GM18951 (cell line): ENCODE measurements around the gene GRXCR1.

Experiments used
- POLR2A ChIP-seq: IDR thresholded peaks from 4 replicates; pipeline ENCODE4 v1.6.1; 2011; ENCODE audit warnings: mild to moderate bottlenecking; ENCODE audit not compliant: insufficient read length, insufficient read depth; ENCODE audit errors: extremely low read depth
- in situ Hi-C: fragments of 300-500 bp; cut with MboI; formaldehyde crosslinking; loops from one replicate; pipeline ENCODE4 v1.12.0; 2022; ENCODE audit warnings: low sequenced_read_pairs, mixed read lengths, inconsistent platforms; ENCODE audit not compliant: unreplicated experiment

The GRXCR1 gene

GRCh38 chr4:42892413-42892812 lies at the start of gene GRXCR1:
Gene GRXCR1, plus strand, starts transcription at chr4:42892713. Its CDS starts 554 bp downstream, at chr4:42893267.
- TF ChIP-seq POLR2A: no peak
- in situ Hi-C loops: no loop called here

GRCh38 chr4:42843694-42844093 lies 48.8 kb upstream of the GRXCR1 start:
- no peak for TF ChIP-seq POLR2A
- in situ Hi-C loops: no loop called here

- TF ChIP-seq POLR2A: no peak
- in situ Hi-C loops: no loop called here
These were observed 48.0 kb upstream of the GRXCR1 start for GRCh38 chr4:42844422-42845070.

GRCh38 chr4:42845586-42845985 lies 46.9 kb upstream of the GRXCR1 start:
- in situ Hi-C loops: no loop called here
- no peak for TF ChIP-seq POLR2A

GRCh38 chr4:42855779-42856178 lies 36.7 kb upstream of the GRXCR1 start:
- in situ Hi-C loops: loop anchor here (25.0 kb wide), 2 partner anchors 293 to 468 kb away; partner anchors contain the start of gene SHISA3
- TF ChIP-seq POLR2A: no peak

- TF ChIP-seq POLR2A: no peak
- in situ Hi-C loops: loop anchor here (25.0 kb wide), 2 partner anchors 303 to 478 kb away; partner anchors contain the start of gene SHISA3
These were observed 26.8 kb upstream of the GRXCR1 start for GRCh38 chr4:42865572-42866189.

GRCh38 chr4:42871261-42871660 lies 21.3 kb upstream of the GRXCR1 start:
- in situ Hi-C loops: loop anchor here (25.0 kb wide), 2 partner anchors 309 to 484 kb away; partner anchors contain the start of gene SHISA3
- TF ChIP-seq POLR2A: no peak

- in situ Hi-C loops: loop anchor here (25.0 kb wide), 2 partner anchors 309 to 484 kb away; partner anchors contain the start of gene SHISA3
These were observed 20.7 kb upstream of the GRXCR1 start for GRCh38 chr4:42871671-42872290.

GRCh38 chr4:42878863-42879262 lies 13.7 kb upstream of the GRXCR1 start:
- TF ChIP-seq POLR2A: no peak
- in situ Hi-C loops: no loop called here

More at GRCh38 chr4:42871671-42872290, 20.7 kb upstream of the GRXCR1 start:
- no peak for TF ChIP-seq POLR2A

- in situ Hi-C loops: no loop called here
- TF ChIP-seq POLR2A: no peak
These were observed 11.3 kb upstream of the GRXCR1 start for GRCh38 chr4:42881253-42881652.

GRCh38 chr4:42891644-42892043 lies 869 bp upstream of the GRXCR1 start:
- in situ Hi-C loops: no loop called here
- TF ChIP-seq POLR2A: no peak

- no peak for TF ChIP-seq POLR2A
- in situ Hi-C loops: no loop called here
These were observed 2.9 kb downstream of the GRXCR1 start for GRCh38 chr4:42895452-42895851.

- no peak for TF ChIP-seq POLR2A
- in situ Hi-C loops: no loop called here
These were observed 12.5 kb downstream of the GRXCR1 start for GRCh38 chr4:42904986-42905385.
